PFSK-1 (cell line): ENCODE data around the gene ARF1. TPM values are rescaled to one million over a fixed set of nuclear protein-coding genes. Genes with fewer than 3 reads are reported as not detected.
A peak's percentile ranks its signal among the peaks of the same experiment; 100 is the strongest.

Experiments
- FOXP2 ChIP-seq: optimal IDR thresholded peaks from 2 replicates; pipeline ENCODE3; 2011; ENCODE audit warnings: borderline replicate concordance, control low read depth, inconsistent platforms; ENCODE audit not compliant: insufficient read depth; ENCODE audit errors: extremely low read length, extremely low read depth
- POLR2AphosphoS5 ChIP-seq: IDR thresholded peaks from 2 replicates; pipeline ENCODE4 v1.6.1; 2012; ENCODE audit warnings: low read depth, mild to moderate bottlenecking, control low read depth, low read length, moderate library complexity
- REST ChIP-seq, 2 experiments: IDR thresholded peaks; 2 replicates each; pipeline versions ENCODE4 v1.6.1 to v1.8.0; 2011 to 2012; ENCODE audit warnings: low read depth in 2 of 2, low read length in 2 of 2, control low read depth in 1 of 2, inconsistent platforms in 1 of 2, mild to moderate bottlenecking in 1 of 2, moderate library complexity in 1 of 2; ENCODE audit not compliant: insufficient read depth in 1 of 2
- SIN3A ChIP-seq: IDR thresholded peaks from 2 replicates; pipeline ENCODE4 v1.6.1; 2012; ENCODE audit warnings: mild to moderate bottlenecking, low read length, moderate library complexity, borderline replicate concordance; ENCODE audit not compliant: insufficient read depth
- TAF1 ChIP-seq: IDR thresholded peaks from 2 replicates; pipeline ENCODE4 v1.6.1; 2012; ENCODE audit warnings: low read length, control low read depth, borderline replicate concordance; ENCODE audit not compliant: insufficient read depth
- polyA plus RNA-seq: library from polyadenylated mRNA; unstranded; fragments of >200 nt; gene quantifications from one replicate; pipeline ENCODE4 v1.2.1, GENCODE V29; 2012; ENCODE audit warnings: low read depth, missing spikeins; ENCODE audit not compliant: insufficient read length

The ARF1 gene
- 822 TPM for polyA plus RNA-seq

GRCh38 chr1:228082214-228082917 lies at the start of gene ARF1:
Gene ARF1, plus strand, starts transcription at chr1:228082708. Its CDS starts 14,407 bp downstream, at chr1:228097115.
- TF ChIP-seq SIN3A (no peak), REST (IDR thresholded peaks at IDR 0.05; ENCODE audit: insufficient read depth in 1 of 2, low read depth in 2 of 2, low read length in 2 of 2) (peak; percentile 37 to 43; a peak in 1 of 4 replicates), TAF1 (peak; percentile 91; the same call in 1 of the 2 replicates), FOXP2 (no peak), POLR2AphosphoS5 (peak; percentile 91)

GRCh38 chr1:228033376-228033775 lies 49.1 kb upstream of the ARF1 start:
- no peak for TF ChIP-seq FOXP2
- TF ChIP-seq TAF1, result no peak
- no peak for TF ChIP-seq REST (IDR thresholded peaks at IDR 0.05; ENCODE audit: insufficient read depth in 1 of 2, low read depth in 2 of 2, low read length in 2 of 2)
- TF ChIP-seq SIN3A, result no peak
- no peak for TF ChIP-seq POLR2AphosphoS5

GRCh38 chr1:228034954-228035837 lies 47.3 kb upstream of the ARF1 start:
- TF ChIP-seq REST (IDR thresholded peaks at IDR 0.05; ENCODE audit: insufficient read depth in 1 of 2, low read depth in 2 of 2, low read length in 2 of 2) (no peak), FOXP2 (no peak), SIN3A (no peak), POLR2AphosphoS5 (no peak), TAF1 (no peak)

GRCh38 chr1:228035844-228036243 lies 46.7 kb upstream of the ARF1 start:
- TF ChIP-seq FOXP2 (no peak), POLR2AphosphoS5 (no peak), SIN3A (no peak), REST (IDR thresholded peaks at IDR 0.05; ENCODE audit: insufficient read depth in 1 of 2, low read depth in 2 of 2, low read length in 2 of 2) (no peak), TAF1 (no peak)
